ENCODE results near the gene FLNB. TPM values are rescaled to one million over a fixed set of nuclear protein-coding genes. Genes with fewer than 3 reads are reported as not detected.

FLNB gene
- polyA plus RNA-seq, 1 donor from 2014 or later: 10.3 TPM

DNA sequence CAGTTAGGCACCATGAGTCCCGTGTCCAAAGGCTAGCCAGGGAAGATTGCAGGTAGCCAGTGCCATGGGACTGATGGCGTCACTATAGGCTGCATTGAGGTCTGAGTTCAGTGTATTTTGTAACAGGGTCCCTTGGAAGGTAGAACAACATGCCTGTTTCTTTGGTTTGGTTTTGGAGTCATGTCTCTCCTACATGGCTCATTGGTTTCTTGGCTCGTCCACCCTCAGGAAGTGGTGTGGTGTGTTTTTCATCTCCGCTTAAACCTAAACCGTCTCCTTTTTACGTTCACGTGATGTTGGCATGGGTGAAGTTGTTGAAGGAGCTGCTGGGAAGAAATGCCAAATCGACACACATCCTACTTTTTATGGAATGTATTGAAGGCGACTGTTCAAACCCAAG is 71.6 kb downstream of the FLNB start:
- Histone ChIP-seq H3K79me2 (replicated peaks; ENCODE audit: insufficient read depth, low read length) (no peaks in the 10 kb centered on the region), H3K9ac (ENCODE audit: low read length) (no peak overlapping the region), H2AFZ (ENCODE audit: low read depth, low read length) (no peak overlapping the region), H4K20me1 (ENCODE audit: insufficient read depth) (no peaks in the 10 kb centered on the region), H3K27ac (ENCODE audit: low read length) (no peak overlapping the region), H3K36me3 (ENCODE audit: insufficient read depth, low read length) (no peaks in the 10 kb centered on the region), H3K4me2 (ENCODE audit: low read length) (no peak overlapping the region), H3K27me3 (ENCODE audit: insufficient read depth, low read depth, low read length) (no peaks in the 10 kb centered on the region), H3F3A (ENCODE audit: insufficient read depth, low read length, poor library complexity, severe bottlenecking) (no peaks in the 10 kb centered on the region), H3K9me2 (ENCODE audit: insufficient read depth, low read length) (no peaks in the 10 kb centered on the region), H3K9me3 (ENCODE audit: low read length) (no peaks in the 10 kb centered on the region), H3K4me3 (ENCODE audit: low read length) (no peak overlapping the region)
- TF ChIP-seq, protein P1, sequence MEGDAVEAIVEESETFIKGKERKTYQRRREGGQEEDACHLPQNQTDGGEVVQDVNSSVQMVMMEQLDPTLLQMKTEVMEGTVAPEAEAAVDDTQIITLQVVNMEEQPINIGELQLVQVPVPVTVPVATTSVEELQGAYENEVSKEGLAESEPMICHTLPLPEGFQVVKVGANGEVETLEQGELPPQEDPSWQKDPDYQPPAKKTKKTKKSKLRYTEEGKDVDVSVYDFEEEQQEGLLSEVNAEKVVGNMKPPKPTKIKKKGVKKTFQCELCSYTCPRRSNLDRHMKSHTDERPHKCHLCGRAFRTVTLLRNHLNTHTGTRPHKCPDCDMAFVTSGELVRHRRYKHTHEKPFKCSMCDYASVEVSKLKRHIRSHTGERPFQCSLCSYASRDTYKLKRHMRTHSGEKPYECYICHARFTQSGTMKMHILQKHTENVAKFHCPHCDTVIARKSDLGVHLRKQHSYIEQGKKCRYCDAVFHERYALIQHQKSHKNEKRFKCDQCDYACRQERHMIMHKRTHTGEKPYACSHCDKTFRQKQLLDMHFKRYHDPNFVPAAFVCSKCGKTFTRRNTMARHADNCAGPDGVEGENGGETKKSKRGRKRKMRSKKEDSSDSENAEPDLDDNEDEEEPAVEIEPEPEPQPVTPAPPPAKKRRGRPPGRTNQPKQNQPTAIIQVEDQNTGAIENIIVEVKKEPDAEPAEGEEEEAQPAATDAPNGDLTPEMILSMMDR (IDR thresholded peaks at IDR 0.05; ENCODE audit: poor library complexity, severe bottlenecking): no peak
- no peak for TF ChIP-seq RAD21 (conservative IDR thresholded peaks at IDR 0.05)
- no peak for TF ChIP-seq MXI1 (conservative IDR thresholded peaks at IDR 0.05; ENCODE audit: poor library complexity, severe bottlenecking)
- TF ChIP-seq, protein P2, sequence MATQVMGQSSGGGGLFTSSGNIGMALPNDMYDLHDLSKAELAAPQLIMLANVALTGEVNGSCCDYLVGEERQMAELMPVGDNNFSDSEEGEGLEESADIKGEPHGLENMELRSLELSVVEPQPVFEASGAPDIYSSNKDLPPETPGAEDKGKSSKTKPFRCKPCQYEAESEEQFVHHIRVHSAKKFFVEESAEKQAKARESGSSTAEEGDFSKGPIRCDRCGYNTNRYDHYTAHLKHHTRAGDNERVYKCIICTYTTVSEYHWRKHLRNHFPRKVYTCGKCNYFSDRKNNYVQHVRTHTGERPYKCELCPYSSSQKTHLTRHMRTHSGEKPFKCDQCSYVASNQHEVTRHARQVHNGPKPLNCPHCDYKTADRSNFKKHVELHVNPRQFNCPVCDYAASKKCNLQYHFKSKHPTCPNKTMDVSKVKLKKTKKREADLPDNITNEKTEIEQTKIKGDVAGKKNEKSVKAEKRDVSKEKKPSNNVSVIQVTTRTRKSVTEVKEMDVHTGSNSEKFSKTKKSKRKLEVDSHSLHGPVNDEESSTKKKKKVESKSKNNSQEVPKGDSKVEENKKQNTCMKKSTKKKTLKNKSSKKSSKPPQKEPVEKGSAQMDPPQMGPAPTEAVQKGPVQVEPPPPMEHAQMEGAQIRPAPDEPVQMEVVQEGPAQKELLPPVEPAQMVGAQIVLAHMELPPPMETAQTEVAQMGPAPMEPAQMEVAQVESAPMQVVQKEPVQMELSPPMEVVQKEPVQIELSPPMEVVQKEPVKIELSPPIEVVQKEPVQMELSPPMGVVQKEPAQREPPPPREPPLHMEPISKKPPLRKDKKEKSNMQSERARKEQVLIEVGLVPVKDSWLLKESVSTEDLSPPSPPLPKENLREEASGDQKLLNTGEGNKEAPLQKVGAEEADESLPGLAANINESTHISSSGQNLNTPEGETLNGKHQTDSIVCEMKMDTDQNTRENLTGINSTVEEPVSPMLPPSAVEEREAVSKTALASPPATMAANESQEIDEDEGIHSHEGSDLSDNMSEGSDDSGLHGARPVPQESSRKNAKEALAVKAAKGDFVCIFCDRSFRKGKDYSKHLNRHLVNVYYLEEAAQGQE (IDR thresholded peaks at IDR 0.05; ENCODE audit: borderline replicate concordance): no peak
- no peak for TF ChIP-seq EZH2 (IDR thresholded peaks at IDR 0.05; ENCODE audit: borderline replicate concordance, insufficient read depth, low read length, poor library complexity, severe bottlenecking)
- no peak for TF ChIP-seq EP300 (conservative IDR thresholded peaks at IDR 0.05; ENCODE audit: poor library complexity, severe bottlenecking)
- no peak for TF ChIP-seq POLR2AphosphoS5 (IDR thresholded peaks at IDR 0.05)
- no peak for TF ChIP-seq SMC3 (conservative IDR thresholded peaks at IDR 0.05; ENCODE audit: poor library complexity)
- TF ChIP-seq TAF1 (IDR thresholded peaks at IDR 0.05; ENCODE audit: low read depth): no peak

DNA sequence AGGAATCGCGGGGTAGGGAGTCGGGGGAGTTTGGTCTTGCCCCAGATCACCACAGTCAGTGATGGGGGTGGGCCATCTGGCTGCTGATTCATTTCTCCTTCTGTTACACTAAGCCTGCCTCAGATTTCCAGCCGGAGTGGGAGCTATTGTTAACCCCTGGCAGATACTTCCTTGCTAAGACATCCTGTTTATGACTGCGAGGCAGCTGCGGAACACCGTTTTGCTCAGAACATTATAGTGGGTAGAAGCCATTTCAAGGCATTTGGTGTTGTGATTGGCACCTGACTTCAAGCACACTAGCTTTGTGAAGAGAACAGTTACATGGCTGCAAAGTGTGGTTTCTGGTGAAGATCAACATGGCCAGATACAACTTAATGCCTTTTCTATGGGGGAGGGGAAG is 73.8 kb downstream of the FLNB start:
- Histone ChIP-seq H3K36me3 (ENCODE audit: insufficient read depth, low read length) (no peaks in the 10 kb centered on the region), H3K27me3 (ENCODE audit: insufficient read depth, low read depth, low read length) (no peaks in the 10 kb centered on the region), H3K9ac (ENCODE audit: low read length) (no peak overlapping the region), H4K20me1 (ENCODE audit: insufficient read depth) (no peaks in the 10 kb centered on the region), H3K9me3 (ENCODE audit: low read length) (no peaks in the 10 kb centered on the region), H3K9me2 (ENCODE audit: insufficient read depth, low read length) (no peaks in the 10 kb centered on the region), H3K27ac (ENCODE audit: low read length) (no peak overlapping the region), H3K4me3 (ENCODE audit: low read length) (no peak overlapping the region), H3K79me2 (replicated peaks; ENCODE audit: insufficient read depth, low read length) (no peaks in the 10 kb centered on the region), H3K4me2 (ENCODE audit: low read length) (no peak overlapping the region), H2AFZ (ENCODE audit: low read depth, low read length) (no peak overlapping the region), H3F3A (ENCODE audit: insufficient read depth, low read length, poor library complexity, severe bottlenecking) (no peaks in the 10 kb centered on the region)
- TF ChIP-seq, protein P2 (IDR thresholded peaks at IDR 0.05; ENCODE audit: borderline replicate concordance): no peak
- TF ChIP-seq MXI1 (conservative IDR thresholded peaks at IDR 0.05; ENCODE audit: poor library complexity, severe bottlenecking): no peak
- TF ChIP-seq POLR2AphosphoS5 (IDR thresholded peaks at IDR 0.05): no peak
- TF ChIP-seq SMC3 (conservative IDR thresholded peaks at IDR 0.05; ENCODE audit: poor library complexity): no peak
- TF ChIP-seq, protein P1 (IDR thresholded peaks at IDR 0.05; ENCODE audit: poor library complexity, severe bottlenecking): no peak
- TF ChIP-seq RAD21 (conservative IDR thresholded peaks at IDR 0.05): no peak
- no peak for TF ChIP-seq EP300 (conservative IDR thresholded peaks at IDR 0.05; ENCODE audit: poor library complexity, severe bottlenecking)
- TF ChIP-seq EZH2 (IDR thresholded peaks at IDR 0.05; ENCODE audit: borderline replicate concordance, insufficient read depth, low read length, poor library complexity, severe bottlenecking): no peak
- no peak for TF ChIP-seq TAF1 (IDR thresholded peaks at IDR 0.05; ENCODE audit: low read depth)
